ENCODE measurements around the gene MEF2C. TPM values are rescaled to one million over a fixed set of nuclear protein-coding genes. Genes with fewer than 3 reads are reported as not detected.

The MEF2C gene
- total and polyA plus RNA-seq, 2 of the 13 experiments (the other 11 are each of a cell fraction or from before 2014, with no cell fraction given) = 0.02 TPM; not detected in 1

- TF ChIP-seq ZSCAN12 (CRISPR knock-in tag; IDR thresholded peaks at IDR 0.05) (no peak), SIX4 (CRISPR knock-in tag; IDR thresholded peaks at IDR 0.05) (no peak), ZNF33A (CRISPR knock-in tag; IDR thresholded peaks at IDR 0.05; ENCODE audit: borderline replicate concordance) (no peak), LCORL (IDR thresholded peaks at IDR 0.05) (no peak), LCORL (CRISPR knock-in tag; IDR thresholded peaks at IDR 0.05) (no peak), MXD4 (CRISPR knock-in tag; IDR thresholded peaks at IDR 0.05) (no peak), UBTF (CRISPR knock-in tag; IDR thresholded peaks at IDR 0.05) (no peak), RELA (CRISPR knock-in tag; IDR thresholded peaks at IDR 0.05) (no peak), PHF5A (CRISPR knock-in tag; IDR thresholded peaks at IDR 0.05; ENCODE audit: low read depth, unreplicated experiment) (no peak), ZNF280D (CRISPR knock-in tag; IDR thresholded peaks at IDR 0.05) (no peak), ZNF503 (CRISPR knock-in tag; IDR thresholded peaks at IDR 0.05) (no peak), ATF7 (IDR thresholded peaks at IDR 0.05) (no peak), ATF7 (CRISPR knock-in tag; IDR thresholded peaks at IDR 0.05) (no peak), HNF4G (IDR thresholded peaks at IDR 0.05; ENCODE audit: borderline replicate concordance, low read depth, low read length) (no peak), HNF4G (CRISPR knock-in tag; IDR thresholded peaks at IDR 0.05; ENCODE audit: borderline replicate concordance, low read depth) (no peak), ZSCAN31 (CRISPR knock-in tag; IDR thresholded peaks at IDR 0.05; ENCODE audit: low read depth) (no peak), MED1 (CRISPR knock-in tag; IDR thresholded peaks at IDR 0.05) (no peak)
- TF ChIP-seq, protein P1, sequence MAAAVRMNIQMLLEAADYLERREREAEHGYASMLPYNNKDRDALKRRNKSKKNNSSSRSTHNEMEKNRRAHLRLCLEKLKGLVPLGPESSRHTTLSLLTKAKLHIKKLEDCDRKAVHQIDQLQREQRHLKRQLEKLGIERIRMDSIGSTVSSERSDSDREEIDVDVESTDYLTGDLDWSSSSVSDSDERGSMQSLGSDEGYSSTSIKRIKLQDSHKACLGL (CRISPR knock-in tag; IDR thresholded peaks at IDR 0.05) = no peak
Observed at GRCh38 chr5:88892669-88893068, 9.7 kb upstream of the MEF2C start (continued).
